HL-60 (cell line): ENCODE measurements around the gene SH3RF3.

ENCODE experiments used
- POLR2AphosphoS5 ChIP-seq: IDR thresholded peaks from 2 replicates; pipeline ENCODE4 v1.6.1; 2012; ENCODE audit warnings: low read depth
- TF ChIP-seq, protein P1 (sequence below): IDR thresholded peaks from one replicate; pipeline ENCODE4 v1.5.1; 2011; ENCODE audit warnings: low read length, control low read depth, inconsistent platforms; ENCODE audit not compliant: insufficient read depth
- TF ChIP-seq, protein P2 (sequence below): IDR thresholded peaks from 2 replicates; pipeline ENCODE4 v1.6.1; 2012; ENCODE audit warnings: low read depth; ENCODE audit not compliant: insufficient replicate concordance

DNA sequence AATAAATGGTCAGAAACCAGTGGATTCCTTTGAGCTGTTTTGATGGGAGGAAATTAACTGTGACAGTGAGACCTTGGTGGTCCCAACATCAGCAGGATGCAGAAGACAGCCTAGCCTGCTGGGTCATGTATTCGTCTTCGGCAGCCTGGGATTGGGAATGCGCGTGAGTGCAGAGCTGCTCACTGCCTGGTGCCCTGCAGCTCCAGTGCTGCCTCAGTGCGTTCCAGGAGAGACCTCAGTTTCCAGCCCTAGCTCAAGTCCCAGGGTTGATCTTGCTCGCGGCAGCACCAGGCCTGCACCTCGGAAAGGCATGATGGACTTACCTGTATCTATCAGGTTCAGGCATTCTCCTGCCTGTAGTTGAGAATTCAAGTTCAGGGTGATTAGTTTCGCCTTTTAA lies 203.9 kb downstream of the SH3RF3 start:
- TF ChIP-seq, protein P1, sequence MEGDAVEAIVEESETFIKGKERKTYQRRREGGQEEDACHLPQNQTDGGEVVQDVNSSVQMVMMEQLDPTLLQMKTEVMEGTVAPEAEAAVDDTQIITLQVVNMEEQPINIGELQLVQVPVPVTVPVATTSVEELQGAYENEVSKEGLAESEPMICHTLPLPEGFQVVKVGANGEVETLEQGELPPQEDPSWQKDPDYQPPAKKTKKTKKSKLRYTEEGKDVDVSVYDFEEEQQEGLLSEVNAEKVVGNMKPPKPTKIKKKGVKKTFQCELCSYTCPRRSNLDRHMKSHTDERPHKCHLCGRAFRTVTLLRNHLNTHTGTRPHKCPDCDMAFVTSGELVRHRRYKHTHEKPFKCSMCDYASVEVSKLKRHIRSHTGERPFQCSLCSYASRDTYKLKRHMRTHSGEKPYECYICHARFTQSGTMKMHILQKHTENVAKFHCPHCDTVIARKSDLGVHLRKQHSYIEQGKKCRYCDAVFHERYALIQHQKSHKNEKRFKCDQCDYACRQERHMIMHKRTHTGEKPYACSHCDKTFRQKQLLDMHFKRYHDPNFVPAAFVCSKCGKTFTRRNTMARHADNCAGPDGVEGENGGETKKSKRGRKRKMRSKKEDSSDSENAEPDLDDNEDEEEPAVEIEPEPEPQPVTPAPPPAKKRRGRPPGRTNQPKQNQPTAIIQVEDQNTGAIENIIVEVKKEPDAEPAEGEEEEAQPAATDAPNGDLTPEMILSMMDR: no peak
- no peak for TF ChIP-seq POLR2AphosphoS5
- TF ChIP-seq, protein P2, sequence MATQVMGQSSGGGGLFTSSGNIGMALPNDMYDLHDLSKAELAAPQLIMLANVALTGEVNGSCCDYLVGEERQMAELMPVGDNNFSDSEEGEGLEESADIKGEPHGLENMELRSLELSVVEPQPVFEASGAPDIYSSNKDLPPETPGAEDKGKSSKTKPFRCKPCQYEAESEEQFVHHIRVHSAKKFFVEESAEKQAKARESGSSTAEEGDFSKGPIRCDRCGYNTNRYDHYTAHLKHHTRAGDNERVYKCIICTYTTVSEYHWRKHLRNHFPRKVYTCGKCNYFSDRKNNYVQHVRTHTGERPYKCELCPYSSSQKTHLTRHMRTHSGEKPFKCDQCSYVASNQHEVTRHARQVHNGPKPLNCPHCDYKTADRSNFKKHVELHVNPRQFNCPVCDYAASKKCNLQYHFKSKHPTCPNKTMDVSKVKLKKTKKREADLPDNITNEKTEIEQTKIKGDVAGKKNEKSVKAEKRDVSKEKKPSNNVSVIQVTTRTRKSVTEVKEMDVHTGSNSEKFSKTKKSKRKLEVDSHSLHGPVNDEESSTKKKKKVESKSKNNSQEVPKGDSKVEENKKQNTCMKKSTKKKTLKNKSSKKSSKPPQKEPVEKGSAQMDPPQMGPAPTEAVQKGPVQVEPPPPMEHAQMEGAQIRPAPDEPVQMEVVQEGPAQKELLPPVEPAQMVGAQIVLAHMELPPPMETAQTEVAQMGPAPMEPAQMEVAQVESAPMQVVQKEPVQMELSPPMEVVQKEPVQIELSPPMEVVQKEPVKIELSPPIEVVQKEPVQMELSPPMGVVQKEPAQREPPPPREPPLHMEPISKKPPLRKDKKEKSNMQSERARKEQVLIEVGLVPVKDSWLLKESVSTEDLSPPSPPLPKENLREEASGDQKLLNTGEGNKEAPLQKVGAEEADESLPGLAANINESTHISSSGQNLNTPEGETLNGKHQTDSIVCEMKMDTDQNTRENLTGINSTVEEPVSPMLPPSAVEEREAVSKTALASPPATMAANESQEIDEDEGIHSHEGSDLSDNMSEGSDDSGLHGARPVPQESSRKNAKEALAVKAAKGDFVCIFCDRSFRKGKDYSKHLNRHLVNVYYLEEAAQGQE: no peak
